Measurements from ENCODE around the gene IFNL3.
A peak's percentile ranks its signal among the peaks of the same experiment; 100 is the strongest.
"Not testable (repeated sequence)": the region's sequence is repeated elsewhere in the genome, so short reads cannot be mapped to it uniquely, and the experiment has no call there.

IFNL3 gene

DNA sequence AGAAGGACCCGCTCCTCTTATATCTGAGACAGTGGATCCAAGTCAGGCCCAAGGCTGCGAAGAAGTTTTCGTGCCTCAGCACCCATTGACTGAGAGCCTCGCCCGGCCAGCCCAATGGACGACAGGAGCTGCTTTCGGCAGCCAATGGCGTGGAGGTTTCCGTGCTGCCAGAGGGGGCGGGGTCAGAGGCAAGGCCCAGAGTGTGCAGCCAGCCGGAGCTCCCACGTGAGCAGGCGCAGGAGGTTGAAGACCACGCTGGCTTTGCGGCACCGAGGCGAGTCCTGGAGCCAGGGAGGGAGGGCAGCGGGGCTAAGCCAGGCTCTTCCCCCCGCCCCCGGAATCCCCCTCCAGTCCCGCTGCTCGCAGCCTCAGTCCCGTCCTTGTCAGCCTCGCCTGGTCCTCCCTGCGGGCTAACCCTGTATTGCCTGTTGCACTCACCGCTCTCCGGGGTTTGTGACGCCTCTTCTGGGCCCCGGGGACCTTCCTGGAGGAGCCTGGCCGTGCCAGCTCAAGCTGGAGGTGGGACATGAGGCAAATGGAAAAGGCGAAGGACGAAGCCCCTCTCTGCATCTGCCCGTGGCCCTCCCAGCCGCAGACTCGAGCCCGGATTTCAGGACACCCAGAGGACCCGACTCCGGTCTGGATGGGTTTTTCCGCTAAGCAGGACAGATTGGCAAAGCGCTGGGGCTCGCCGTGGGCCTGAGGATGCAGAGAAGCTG is 2.3 kb upstream of the IFNL3 start:
- no peaks in the 10 kb centered on the region for H3K4me1 ChIP-seq (ENCODE audit: insufficient read depth, poor library complexity, severe bottlenecking)
- H3K27ac ChIP-seq (ENCODE audit: poor library complexity, severe bottlenecking) = no peak overlapping the region
- ATAC-seq (ENCODE audit: low read depth) = no peak
- no peak overlapping the region for H3K4me3 ChIP-seq (ENCODE audit: severe bottlenecking)
- H3K27me3 ChIP-seq (ENCODE audit: insufficient read depth, poor library complexity, severe bottlenecking) = peaks cover 32% of the 10 kb centered on the region
- no peak for DNase-seq (ENCODE audit: low spot score)
- H3K9me3 ChIP-seq (ENCODE audit: severe bottlenecking) = no peaks in the 10 kb centered on the region
- no peaks in the 10 kb centered on the region for H3K36me3 ChIP-seq (ENCODE audit: low read depth)
- TF ChIP-seq, protein P1, sequence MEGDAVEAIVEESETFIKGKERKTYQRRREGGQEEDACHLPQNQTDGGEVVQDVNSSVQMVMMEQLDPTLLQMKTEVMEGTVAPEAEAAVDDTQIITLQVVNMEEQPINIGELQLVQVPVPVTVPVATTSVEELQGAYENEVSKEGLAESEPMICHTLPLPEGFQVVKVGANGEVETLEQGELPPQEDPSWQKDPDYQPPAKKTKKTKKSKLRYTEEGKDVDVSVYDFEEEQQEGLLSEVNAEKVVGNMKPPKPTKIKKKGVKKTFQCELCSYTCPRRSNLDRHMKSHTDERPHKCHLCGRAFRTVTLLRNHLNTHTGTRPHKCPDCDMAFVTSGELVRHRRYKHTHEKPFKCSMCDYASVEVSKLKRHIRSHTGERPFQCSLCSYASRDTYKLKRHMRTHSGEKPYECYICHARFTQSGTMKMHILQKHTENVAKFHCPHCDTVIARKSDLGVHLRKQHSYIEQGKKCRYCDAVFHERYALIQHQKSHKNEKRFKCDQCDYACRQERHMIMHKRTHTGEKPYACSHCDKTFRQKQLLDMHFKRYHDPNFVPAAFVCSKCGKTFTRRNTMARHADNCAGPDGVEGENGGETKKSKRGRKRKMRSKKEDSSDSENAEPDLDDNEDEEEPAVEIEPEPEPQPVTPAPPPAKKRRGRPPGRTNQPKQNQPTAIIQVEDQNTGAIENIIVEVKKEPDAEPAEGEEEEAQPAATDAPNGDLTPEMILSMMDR (IDR thresholded peaks at IDR 0.05; ENCODE audit: poor library complexity, severe bottlenecking) = no peak

DNA sequence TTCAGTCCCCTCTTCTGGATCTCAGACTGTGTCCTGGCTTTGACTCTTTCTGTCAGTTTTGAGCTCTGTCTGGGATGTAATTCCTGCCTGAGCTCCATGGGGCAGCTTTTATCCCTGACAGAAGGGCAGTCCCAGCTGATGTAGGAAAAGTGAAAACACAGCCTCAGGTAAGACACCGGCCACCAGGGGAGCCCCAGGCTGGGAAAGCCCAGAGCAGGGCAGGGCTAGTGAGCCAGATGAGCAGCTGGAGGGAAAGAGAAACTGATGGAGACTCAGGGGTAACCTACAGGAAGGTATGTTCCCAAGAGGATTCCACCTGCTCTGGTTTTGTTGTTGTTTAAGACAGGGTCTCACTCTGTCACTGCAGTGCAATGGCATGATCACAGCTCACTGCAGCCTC is 360 bp upstream of the IFNL3 start:
- H3K4me3 ChIP-seq (ENCODE audit: severe bottlenecking); H3K4me1 ChIP-seq (ENCODE audit: insufficient read depth, poor library complexity, severe bottlenecking); H3K9me3 ChIP-seq (ENCODE audit: severe bottlenecking); H3K36me3 ChIP-seq (ENCODE audit: low read depth); DNase-seq (ENCODE audit: low spot score); H3K27ac ChIP-seq (ENCODE audit: poor library complexity, severe bottlenecking): not testable (repeated sequence)
- ATAC-seq (ENCODE audit: low read depth) = peak; percentile 81
- peaks cover 29% of the 10 kb centered on the region for H3K27me3 ChIP-seq (ENCODE audit: insufficient read depth, poor library complexity, severe bottlenecking)

DNA sequence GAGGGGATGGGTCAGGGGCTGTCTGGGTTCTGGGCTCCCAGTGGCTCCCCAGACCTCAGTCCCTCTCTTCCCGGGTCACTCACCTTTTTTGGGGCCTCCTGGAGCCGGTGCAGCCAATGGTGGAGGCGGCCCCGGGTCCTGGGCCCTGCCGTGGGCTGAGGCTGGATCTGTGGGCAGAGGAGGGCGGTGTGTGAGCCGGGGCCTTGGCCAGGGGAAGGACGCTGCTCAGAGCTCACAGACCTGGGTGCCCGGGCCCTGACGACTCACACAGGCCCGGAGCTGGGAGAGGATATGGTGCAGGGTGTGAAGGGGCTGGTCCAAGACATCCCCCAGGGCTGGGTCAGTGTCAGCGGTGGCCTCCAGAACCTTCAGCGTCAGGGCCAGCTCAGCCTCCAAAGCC is 1.1 kb downstream of the IFNL3 start:
- H3K4me1 ChIP-seq (ENCODE audit: insufficient read depth, poor library complexity, severe bottlenecking); DNase-seq (ENCODE audit: low spot score); H3K27ac ChIP-seq (ENCODE audit: poor library complexity, severe bottlenecking); H3K9me3 ChIP-seq (ENCODE audit: severe bottlenecking); H3K4me3 ChIP-seq (ENCODE audit: severe bottlenecking); H3K36me3 ChIP-seq (ENCODE audit: low read depth); ATAC-seq (ENCODE audit: low read depth): not testable (repeated sequence)
- peaks cover 15% of the 10 kb centered on the region for H3K27me3 ChIP-seq (ENCODE audit: insufficient read depth, poor library complexity, severe bottlenecking)

DNA sequence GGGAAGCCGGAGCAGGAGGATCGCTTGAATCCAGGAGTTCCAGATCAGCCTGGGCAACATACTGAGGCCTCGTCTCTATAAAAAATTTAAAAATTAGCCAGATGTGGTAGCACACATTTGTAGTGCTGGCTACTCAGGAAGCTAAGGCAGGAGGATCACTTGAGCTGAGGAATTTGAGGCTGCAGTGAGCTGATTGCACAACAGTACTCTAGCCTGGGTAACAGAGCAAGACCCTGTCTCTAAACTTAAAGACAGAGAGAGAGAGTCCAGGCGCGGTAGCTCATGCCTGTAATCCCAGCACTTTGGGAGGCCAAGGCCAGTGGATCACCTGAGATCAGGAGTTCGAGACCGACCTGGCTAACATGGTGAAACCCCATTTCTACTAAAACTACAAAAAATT is 4.4 kb downstream of the IFNL3 start:
- ATAC-seq (ENCODE audit: low read depth) = no peak
- Histone ChIP-seq H3K36me3 (ENCODE audit: low read depth) (no peaks in the 10 kb centered on the region), H3K4me1 (ENCODE audit: insufficient read depth, poor library complexity, severe bottlenecking) (no peaks in the 10 kb centered on the region), H3K4me3 (ENCODE audit: severe bottlenecking) (no peak overlapping the region), H3K9me3 (ENCODE audit: severe bottlenecking) (no peaks in the 10 kb centered on the region), H3K27ac (ENCODE audit: poor library complexity, severe bottlenecking) (no peak overlapping the region), H3K27me3 (ENCODE audit: insufficient read depth, poor library complexity, severe bottlenecking) (no peaks in the 10 kb centered on the region)
- TF ChIP-seq, protein P1 (IDR thresholded peaks at IDR 0.05; ENCODE audit: poor library complexity, severe bottlenecking) = no peak
- no peak for DNase-seq (ENCODE audit: low spot score)

DNA sequence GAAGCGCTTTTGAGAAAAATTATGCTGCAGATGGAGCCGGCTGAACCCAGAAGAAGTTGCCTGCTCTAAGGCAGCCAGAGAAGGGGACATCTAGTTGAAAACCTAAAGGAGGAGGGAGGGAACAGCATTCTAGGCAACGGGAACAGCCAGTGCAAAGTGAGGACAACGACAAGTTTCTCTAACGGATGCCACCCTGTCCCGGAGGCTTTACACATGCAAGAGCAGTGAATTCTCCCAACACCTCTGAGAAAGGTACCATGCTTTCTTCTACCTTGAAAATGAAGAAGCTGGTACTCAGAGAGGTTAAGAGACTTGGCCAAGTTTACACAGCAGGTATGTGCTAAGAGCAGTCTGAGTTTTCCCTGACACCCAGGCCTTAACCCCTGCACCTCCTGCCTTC is 5.9 kb downstream of the IFNL3 start:
- Histone ChIP-seq H3K9me3 (ENCODE audit: severe bottlenecking) (no peaks in the 10 kb centered on the region), H3K27me3 (ENCODE audit: insufficient read depth, poor library complexity, severe bottlenecking) (no peaks in the 10 kb centered on the region), H3K27ac (ENCODE audit: poor library complexity, severe bottlenecking) (no peak overlapping the region), H3K4me3 (ENCODE audit: severe bottlenecking) (no peak overlapping the region), H3K36me3 (ENCODE audit: low read depth) (no peaks in the 10 kb centered on the region), H3K4me1 (ENCODE audit: insufficient read depth, poor library complexity, severe bottlenecking) (no peaks in the 10 kb centered on the region)
- TF ChIP-seq, protein P1 (IDR thresholded peaks at IDR 0.05; ENCODE audit: poor library complexity, severe bottlenecking) = no peak
- no peak for DNase-seq (ENCODE audit: low spot score)
- ATAC-seq (ENCODE audit: low read depth) = no peak

DNA sequence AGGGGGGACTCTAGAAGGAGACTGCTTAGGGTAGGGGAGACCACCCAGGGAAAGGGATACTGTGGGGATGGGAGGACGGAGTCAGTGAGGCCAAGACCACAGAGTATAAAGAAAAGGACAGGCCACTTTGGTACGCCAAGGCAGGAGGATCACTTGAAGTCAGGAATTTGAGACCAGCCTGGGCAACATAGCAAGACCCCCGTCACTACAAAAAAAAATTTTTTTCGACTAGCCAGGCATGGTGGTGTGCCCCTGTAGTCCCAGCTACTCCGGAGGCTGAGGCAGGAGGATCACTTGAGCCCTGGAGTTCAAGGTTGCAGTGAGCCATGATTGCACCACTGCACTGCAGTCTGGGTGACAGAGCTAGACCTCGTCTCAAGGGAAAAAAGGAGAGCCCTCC is 6.6 kb downstream of the IFNL3 start:
- H3K27ac ChIP-seq (ENCODE audit: poor library complexity, severe bottlenecking) = no peak overlapping the region
- no peaks in the 10 kb centered on the region for H3K27me3 ChIP-seq (ENCODE audit: insufficient read depth, poor library complexity, severe bottlenecking)
- H3K36me3 ChIP-seq (ENCODE audit: low read depth) = no peaks in the 10 kb centered on the region
- DNase-seq (ENCODE audit: low spot score) = no peak
- ATAC-seq (ENCODE audit: low read depth) = no peak
- H3K4me1 ChIP-seq (ENCODE audit: insufficient read depth, poor library complexity, severe bottlenecking) = no peaks in the 10 kb centered on the region
- TF ChIP-seq, protein P1 (IDR thresholded peaks at IDR 0.05; ENCODE audit: poor library complexity, severe bottlenecking) = no peak
- no peak overlapping the region for H3K4me3 ChIP-seq (ENCODE audit: severe bottlenecking)
- H3K9me3 ChIP-seq (ENCODE audit: severe bottlenecking) = no peaks in the 10 kb centered on the region

Data from RWPE2 (cell line).